Measurements from ENCODE around the gene SYT8. TPM values are rescaled to one million over a fixed set of nuclear protein-coding genes. Genes with fewer than 3 reads are reported as not detected.

SYT8 gene
- total RNA-seq, 1 experiment from 2014 or later: not detected

- Mint-ChIP-seq H3K9me3 (no peaks in the 10 kb centered on the region), H3K27ac (no peak overlapping the region), H3K4me3 (no peak overlapping the region), H3K27me3 (ENCODE audit: low read depth) (peaks cover 72% of the 10 kb centered on the region), H3K4me1 (peaks cover 0 to 2% of the 10 kb centered on the region in 2 experiments; a peak in 1 of 4 replicates), H3K36me3 (ENCODE audit: insufficient read depth in 1 of 3, low read depth in 3 of 3) (no peaks in the 10 kb centered on the region)
- Histone ChIP-seq H3K23ac (ENCODE audit: insufficient read length, low read depth, low read length) (no peak overlapping the region), H2BK120ac (ENCODE audit: low read depth, low read length, poor library complexity, severe bottlenecking) (no peak overlapping the region), H3K79me1 (ENCODE audit: insufficient read depth, low read depth, low read length, poor library complexity, severe bottlenecking) (no peaks in the 10 kb centered on the region), H3K56ac (ENCODE audit: insufficient read length, low read depth, low read length) (no peak overlapping the region), H3K14ac (ENCODE audit: insufficient read depth, low read length) (no peak overlapping the region), H2BK5ac (ENCODE audit: insufficient read length, low read length) (no peak overlapping the region), H3K18ac (ENCODE audit: insufficient read length, low read depth, low read length) (no peak overlapping the region), H3T11ph (ENCODE audit: low read length) (no peak overlapping the region), H2BK12ac (ENCODE audit: insufficient read length, low read depth, low read length) (no peak overlapping the region), H3K79me2 (ENCODE audit: insufficient read depth, low read length) (no peaks in the 10 kb centered on the region), H4K91ac (ENCODE audit: insufficient read length, low read depth, low read length) (no peak overlapping the region), H3K9ac (ENCODE audit: extremely low read depth, insufficient read length, low read length) (no peak overlapping the region), H3K4me2 (ENCODE audit: insufficient read depth, insufficient read length, low read length) (no peak overlapping the region), H3K27ac (ENCODE audit: insufficient read length, low read depth, low read length) (no peak overlapping the region), H3K9me3 (ENCODE audit: control insufficient read depth, low read depth, low read length) (no peaks in the 10 kb centered on the region), H3K4me1 (ENCODE audit: insufficient read depth, low read length) (no peaks in the 10 kb centered on the region), H3K27me3 (ENCODE audit: insufficient read depth, low read length) (no peaks in the 10 kb centered on the region), H2BK15ac (ENCODE audit: low read depth, low read length) (no peak overlapping the region), H2AFZ (ENCODE audit: low read length) (no peak overlapping the region), H3K23me2 (ENCODE audit: insufficient read length, low read depth, low read length, poor library complexity, severe bottlenecking) (no peaks in the 10 kb centered on the region), H2AK5ac (ENCODE audit: insufficient read length, low read length) (no peak overlapping the region), H2BK20ac (ENCODE audit: low read depth, low read length, poor library complexity, severe bottlenecking) (no peak overlapping the region), H4K20me1 (ENCODE audit: control insufficient read depth, insufficient read depth, insufficient read length) (no peaks in the 10 kb centered on the region), H4K5ac (ENCODE audit: insufficient read length, low read depth, low read length) (no peak overlapping the region), H4K8ac (replicated peaks; ENCODE audit: insufficient read length, low read depth, low read length) (no peak overlapping the region), H3K4ac (ENCODE audit: low read depth, low read length) (no peak overlapping the region)
- TF ChIP-seq CTCF (conservative IDR thresholded peaks at IDR 0.05): no peak
- no peak for DNase-seq
- WGBS (ENCODE audit: extremely low coverage, insufficient read length, low lambda C conversion rate): no CpG with 5 or more reads among the region's 3 CpGs
Measured at GRCh38 chr11:1793081-1793480, 41.7 kb upstream of the SYT8 start.

All from H9 (cell line).